Thoracic aorta (tissue), 2 donors: ENCODE data around the gene AKAP1. TPM values are rescaled to one million over a fixed set of nuclear protein-coding genes. Genes with fewer than 3 reads are reported as not detected.

Source experiments
- ATAC-seq: fragments of 150-250 bp; one replicate; pipeline ENCODE4 v1.8.0; 2017; ENCODE audit warnings: low read depth; ENCODE audit not compliant: insufficient number of reproducible peaks, low FRiP score
- DNase-seq: peaks from one replicate; pipeline ENCODE4 v3.0.0-alpha.2; 2020; ENCODE audit warnings: low spot score
- H3K27ac ChIP-seq, 2 donors: fragments of 200-600 bp; sonication (generic); 1 replicate in 1 of 2; 2 replicates in 1 of 2; pipeline ENCODE4 v1.5.1; 2016; ENCODE audit warnings: mild to moderate bottlenecking in 2 of 2, moderate library complexity in 2 of 2
- H3K27me3 ChIP-seq: fragments of 200-600 bp; sonication (generic); replicated peaks from 2 replicates; pipeline ENCODE4 v1.6.0; 2016; ENCODE audit warnings: mild to moderate bottlenecking; ENCODE audit not compliant: insufficient read depth
- H3K36me3 ChIP-seq: fragments of 200-600 bp; sonication (generic); one replicate; pipeline ENCODE4 v1.5.1; 2016
- H3K4me1 ChIP-seq, 2 donors: fragments of 200-600 bp; sonication (generic); 1 replicate in 1 of 2; 2 replicates in 1 of 2; pipeline versions ENCODE4 v1.5.1 to v1.6.0; 2016; ENCODE audit warnings: low read depth in 2 of 2, mild to moderate bottlenecking in 1 of 2; ENCODE audit not compliant: control insufficient read depth in 1 of 2
- H3K4me3 ChIP-seq: fragments of 200-600 bp; sonication (generic); 2 replicates; pipeline ENCODE4 v1.5.1; 2016; ENCODE audit warnings: mild to moderate bottlenecking
- H3K9me3 ChIP-seq: fragments of 200-600 bp; sonication (generic); 2 replicates; pipeline ENCODE4 v1.5.1; 2016
- CTCF ChIP-seq: fragments of 200-600 bp; sonication (generic); IDR thresholded peaks from one replicate; pipeline ENCODE4 v1.5.1; 2019; ENCODE audit warnings: antibody characterized with exemption
- total RNA-seq, 2 donors: library from RNA; depleted of rRNA; stranded (reverse); fragments of >200 nt; gene quantifications; one replicate each; pipeline versions ENCODE4 v1.1.0 to v1.2.3, GENCODE V29; 2016

The AKAP1 gene
- total RNA-seq, 2 donors from 2014 or later = 96.9 to 132 TPM

- no peak for ATAC-seq
Measured at GRCh38 chr17:57082441-57082840, 2.6 kb upstream of the AKAP1 start.

GRCh38 chr17:57084361-57084801, 665 bp upstream of the AKAP1 start:
- peak; percentile 6 for ATAC-seq

More at GRCh38 chr17:57082441-57082840, 2.6 kb upstream of the AKAP1 start:
- Histone ChIP-seq H3K27ac (no peak overlapping the region), H3K27me3 (no peaks in the 10 kb centered on the region), H3K36me3 (no peaks in the 10 kb centered on the region), H3K9me3 (no peaks in the 10 kb centered on the region), H3K4me3 (no peak overlapping the region), H3K4me1 (peaks cover 3 to 7% of the 10 kb centered on the region in 2 donors)
- TF ChIP-seq CTCF = no peak
- no peak for DNase-seq

GRCh38 chr17:57085448-57086068, 512 bp downstream of the AKAP1 start:
- Histone ChIP-seq H3K9me3 (no peaks in the 10 kb centered on the region), H3K4me3 (peak overlapping the region; percentile 74), H3K4me1 (peaks cover 7 to 38% of the 10 kb centered on the region in 2 donors), H3K27me3 (no peaks in the 10 kb centered on the region), H3K36me3 (no peaks in the 10 kb centered on the region), H3K27ac (peak overlapping the region; percentile 87 to 99)
- no peak for TF ChIP-seq CTCF
- no peak for DNase-seq
- ATAC-seq = no peak

More at GRCh38 chr17:57084361-57084801, 665 bp upstream of the AKAP1 start:
- Histone ChIP-seq H3K27ac (peak overlapping the region; percentile 92 to 99), H3K4me3 (peak overlapping the region; percentile 74), H3K27me3 (no peaks in the 10 kb centered on the region), H3K9me3 (no peaks in the 10 kb centered on the region), H3K4me1 (peaks cover 3 to 26% of the 10 kb centered on the region in 2 donors), H3K36me3 (no peaks in the 10 kb centered on the region)
- TF ChIP-seq CTCF = no peak
- no peak for DNase-seq

GRCh38 chr17:57086069-57086930, 1.3 kb downstream of the AKAP1 start:
- ATAC-seq (no peak), DNase-seq (no peak)
- H3K27ac ChIP-seq = peak overlapping the region; percentile 87 to 99
- no peaks in the 10 kb centered on the region for H3K27me3 ChIP-seq
- no peak for TF ChIP-seq CTCF
- no peaks in the 10 kb centered on the region for H3K36me3 ChIP-seq
- H3K9me3 ChIP-seq = no peaks in the 10 kb centered on the region
- peaks cover 14 to 45% of the 10 kb centered on the region in 2 donors for H3K4me1 ChIP-seq
- H3K4me3 ChIP-seq = peak overlapping the region; percentile 74

- no peaks in the 10 kb centered on the region for H3K36me3 ChIP-seq
- ATAC-seq = no peak
- H3K9me3 ChIP-seq = no peaks in the 10 kb centered on the region
- peak overlapping the region; percentile 60 to 99 for H3K27ac ChIP-seq
- H3K4me3 ChIP-seq = no peak overlapping the region
- DNase-seq = no peak
- H3K4me1 ChIP-seq = peaks cover 25 to 63% of the 10 kb centered on the region in 2 donors
- H3K27me3 ChIP-seq = no peaks in the 10 kb centered on the region
- TF ChIP-seq CTCF = no peak
Measured at GRCh38 chr17:57088298-57088697, 3.3 kb downstream of the AKAP1 start.
